Ureter (tissue), 1 donor: ENCODE measurements around the gene CPEB3. TPM values are rescaled to one million over a fixed set of nuclear protein-coding genes. Genes with fewer than 3 reads are reported as not detected.
"Not testable (repeated sequence)": the region's sequence is repeated elsewhere in the genome, so short reads cannot be mapped to it uniquely, and the experiment has no call there.

Experiments used
- DNase-seq: peaks from one replicate; pipeline ENCODE4 v3.0.0-alpha.2; 2020; ENCODE audit warnings: low spot score
- total RNA-seq: library from RNA; stranded (reverse); gene quantifications from one replicate; pipeline ENCODE4 v1.2.4, GENCODE V29; 2023
- donor health status: DM: yes; HTN: yes; CAD: no.

Gene CPEB3
- total RNA-seq, result 6.0 TPM

DNA sequence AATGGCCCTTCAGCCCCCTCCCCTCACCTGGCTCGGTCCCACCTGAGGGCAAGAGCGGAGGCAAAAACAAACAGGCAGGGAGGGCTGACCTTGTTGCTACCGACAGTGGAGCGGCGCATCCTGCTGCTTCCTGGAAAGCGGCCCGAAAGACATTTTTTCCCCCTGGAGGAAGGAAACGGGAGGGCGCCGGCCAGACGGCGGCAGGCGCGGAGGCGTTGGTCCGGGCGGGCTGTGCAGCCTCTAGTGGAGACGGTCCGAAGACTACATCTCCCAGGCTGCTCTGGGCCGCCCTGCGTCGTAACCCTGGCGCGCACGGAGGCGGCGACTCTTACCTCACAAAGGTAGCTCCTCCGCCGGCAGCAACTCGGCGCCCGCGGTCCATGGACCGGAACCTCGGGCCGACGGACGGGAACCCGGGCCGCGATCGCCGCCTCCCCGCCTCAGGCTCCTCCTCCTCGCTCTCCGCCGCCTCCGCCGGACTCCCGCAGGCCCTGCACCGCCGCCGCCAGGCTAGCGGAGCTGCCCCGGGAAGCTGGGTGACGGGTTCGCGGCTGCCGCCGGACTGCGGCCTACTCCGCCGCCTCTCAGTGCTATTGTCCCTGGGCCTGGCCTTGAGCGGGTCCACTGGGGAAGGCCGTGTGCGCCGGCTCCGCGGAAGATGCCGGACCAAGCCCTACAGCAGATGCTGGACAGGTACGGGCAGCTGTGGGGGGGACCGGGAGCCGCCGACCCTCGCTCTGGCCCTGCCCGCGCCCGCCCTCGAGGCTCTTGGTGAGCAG, at the start of gene CPEB3, which contains the start of gene MARCHF5:
Gene CPEB3 (minus strand): TSS at position 242 of the 779 bp plus-strand sequence. CDS start 50,728 bp downstream, outside the sequence.
Gene MARCHF5 (plus strand): TSS at position 331 of the 779 bp plus-strand sequence. CDS start 328 bp downstream, at position 659.
- DNase-seq, result peak; percentile 97

DNA sequence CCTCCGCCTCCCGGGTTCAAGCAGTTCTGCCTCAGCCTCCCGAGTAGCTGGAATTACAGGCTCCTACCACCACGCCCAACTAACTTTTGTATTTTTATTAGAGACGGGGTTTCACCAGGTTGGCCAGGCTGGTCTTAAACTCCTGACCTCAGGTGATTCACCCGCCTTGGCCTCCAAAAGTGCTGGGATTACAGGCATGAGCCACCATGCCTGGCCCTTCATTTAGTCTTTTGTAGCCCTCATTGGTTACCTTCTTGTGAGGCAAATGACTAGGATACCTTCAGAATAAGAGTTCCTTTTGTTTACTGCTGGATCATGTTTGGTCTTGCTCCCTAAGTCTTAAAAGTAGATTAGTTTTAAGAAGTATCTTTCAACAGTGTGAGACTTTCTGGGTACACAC, 39.0 kb upstream of the CPEB3 start:
- DNase-seq, result not testable (repeated sequence)

DNA sequence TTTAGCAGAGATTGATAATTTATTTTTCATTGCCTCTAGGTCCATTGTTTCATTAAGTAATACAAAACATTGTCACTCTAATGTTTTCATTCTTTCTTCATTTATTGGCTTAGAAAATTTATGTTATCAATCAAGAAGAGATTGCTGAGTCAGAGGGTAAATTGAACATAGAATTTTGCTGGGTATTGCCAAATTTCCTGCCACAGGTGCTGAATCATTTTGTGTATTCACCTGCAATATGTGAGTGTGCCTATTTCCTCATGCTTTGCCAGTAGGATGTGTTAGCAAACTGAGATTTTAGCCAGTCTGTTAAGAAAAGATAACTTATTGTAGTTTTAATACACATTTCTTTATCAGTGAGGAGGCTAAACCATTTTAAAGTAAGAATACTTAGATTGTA, 38.1 kb upstream of the CPEB3 start:
- DNase-seq, result no peak

DNA sequence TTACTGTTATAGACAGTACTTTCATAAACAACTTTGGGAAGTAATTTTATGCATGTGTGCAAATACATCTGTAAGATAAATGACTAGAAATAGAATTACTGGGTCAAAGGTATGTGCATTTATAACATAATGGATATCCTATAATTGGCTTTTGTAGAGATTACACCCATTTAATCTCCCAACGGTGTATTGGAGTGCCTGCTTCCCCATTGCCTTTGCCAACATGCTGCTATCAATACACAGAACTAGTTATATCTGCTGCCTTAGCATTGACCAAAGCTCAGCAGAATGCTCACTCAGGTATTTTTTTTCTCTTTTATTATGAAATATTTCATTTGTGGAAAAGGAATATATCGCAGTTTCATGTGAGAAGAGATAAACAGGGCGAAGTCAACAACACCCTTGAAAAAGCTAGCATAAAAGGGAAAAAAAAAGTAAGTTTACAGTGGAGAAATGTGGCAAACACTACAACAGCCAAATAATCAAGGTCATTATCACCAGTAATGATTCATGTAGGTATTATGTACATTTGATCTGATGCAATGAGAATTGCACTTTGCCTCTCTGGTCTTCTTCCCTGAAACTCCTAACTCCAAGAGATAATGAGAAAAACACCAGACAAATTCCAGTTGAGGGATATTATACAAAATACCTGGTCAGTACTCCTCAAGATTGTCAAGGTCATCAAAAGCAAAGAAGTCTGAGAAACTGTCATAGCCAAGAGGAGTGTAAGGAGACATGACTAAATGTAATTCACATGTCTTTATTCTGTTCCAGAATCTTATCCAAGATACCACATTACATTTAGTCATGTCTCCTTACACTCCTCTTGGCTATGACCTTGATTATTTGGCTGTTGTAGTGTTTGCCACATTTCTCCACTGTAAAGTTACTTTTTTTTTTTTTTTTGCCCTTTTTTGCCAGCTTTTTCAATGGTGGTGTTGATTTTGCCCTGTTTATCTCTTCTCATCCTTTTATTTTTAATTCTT, 36.9 kb upstream of the CPEB3 start:
- DNase-seq, result no peak

DNA sequence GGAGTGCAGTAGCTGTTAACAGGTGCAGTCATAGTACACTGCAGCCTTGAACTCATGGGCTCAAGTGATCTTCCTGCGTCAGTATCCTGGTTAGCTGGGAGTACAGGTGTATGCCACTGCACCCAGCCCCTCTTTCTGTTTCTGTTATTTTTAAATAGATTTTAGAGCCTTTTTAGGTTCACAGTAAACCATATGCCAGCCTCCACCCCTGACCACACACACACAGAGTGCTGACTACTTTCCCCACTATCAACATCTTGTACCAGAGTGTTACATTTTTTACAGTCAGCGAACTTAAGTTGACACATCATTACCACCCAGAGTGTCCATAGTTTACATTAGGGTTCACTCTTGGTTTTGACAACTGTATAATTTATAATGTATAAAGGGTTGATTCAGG, 32.2 kb upstream of the CPEB3 start:
- no peak for DNase-seq

DNA sequence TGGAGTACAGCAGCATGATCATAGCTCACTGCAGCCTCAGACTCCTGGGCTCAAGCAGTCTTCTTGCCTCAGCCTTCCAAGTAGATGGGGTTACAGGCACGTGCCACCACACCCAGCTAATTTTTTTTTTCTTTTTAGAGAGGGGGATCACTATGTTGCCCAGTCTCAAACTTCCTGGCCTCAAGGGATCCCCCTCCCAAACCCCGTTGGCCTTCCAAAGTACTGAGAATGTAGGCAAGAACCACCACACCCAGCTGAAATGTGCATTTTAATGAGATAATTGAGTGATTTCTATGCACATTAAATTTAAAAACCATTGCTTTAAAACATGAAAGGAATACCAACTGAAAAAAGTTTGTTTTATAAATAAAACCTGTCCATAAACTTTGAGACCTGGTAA, 25.7 kb upstream of the CPEB3 start:
- DNase-seq, result no peak

DNA sequence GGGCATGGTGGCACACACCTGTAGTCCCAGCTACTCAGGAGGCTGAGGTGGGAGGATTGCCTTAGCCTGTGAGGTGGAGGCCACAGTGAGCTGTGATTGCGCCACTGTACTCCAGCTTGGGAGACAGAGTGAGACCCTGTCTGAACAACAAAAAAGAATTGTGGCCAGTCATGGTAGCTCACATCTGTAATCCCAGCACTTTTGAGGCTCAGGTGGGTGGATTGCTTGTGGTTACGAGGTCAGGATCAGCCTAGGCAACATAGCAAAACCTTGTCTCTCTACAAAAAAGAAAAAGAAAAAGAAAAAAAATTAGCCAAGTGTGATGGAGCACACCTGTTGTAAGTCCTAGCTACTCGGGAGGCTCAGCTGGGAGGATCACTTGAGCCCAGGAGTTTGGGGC, 22.9 kb upstream of the CPEB3 start:
- no peak for DNase-seq

DNA sequence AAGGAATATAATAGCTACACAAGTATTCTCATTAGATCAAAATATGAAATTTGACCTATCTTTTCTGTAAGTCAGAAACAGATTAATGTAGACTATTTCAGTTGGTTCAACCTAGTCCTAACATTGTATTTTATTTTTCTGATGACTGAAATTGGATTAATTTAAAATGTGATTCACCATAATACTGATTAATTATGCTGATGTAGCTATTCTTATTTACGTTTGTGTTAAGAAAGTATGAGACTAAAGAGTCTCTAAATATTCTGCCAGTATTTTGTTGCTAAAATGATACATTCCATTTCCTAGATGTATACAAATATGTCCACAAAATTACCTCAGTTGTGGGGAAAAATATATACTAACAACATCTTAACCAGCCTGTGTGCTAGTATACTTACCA, 18.4 kb upstream of the CPEB3 start:
- DNase-seq, result no peak

DNA sequence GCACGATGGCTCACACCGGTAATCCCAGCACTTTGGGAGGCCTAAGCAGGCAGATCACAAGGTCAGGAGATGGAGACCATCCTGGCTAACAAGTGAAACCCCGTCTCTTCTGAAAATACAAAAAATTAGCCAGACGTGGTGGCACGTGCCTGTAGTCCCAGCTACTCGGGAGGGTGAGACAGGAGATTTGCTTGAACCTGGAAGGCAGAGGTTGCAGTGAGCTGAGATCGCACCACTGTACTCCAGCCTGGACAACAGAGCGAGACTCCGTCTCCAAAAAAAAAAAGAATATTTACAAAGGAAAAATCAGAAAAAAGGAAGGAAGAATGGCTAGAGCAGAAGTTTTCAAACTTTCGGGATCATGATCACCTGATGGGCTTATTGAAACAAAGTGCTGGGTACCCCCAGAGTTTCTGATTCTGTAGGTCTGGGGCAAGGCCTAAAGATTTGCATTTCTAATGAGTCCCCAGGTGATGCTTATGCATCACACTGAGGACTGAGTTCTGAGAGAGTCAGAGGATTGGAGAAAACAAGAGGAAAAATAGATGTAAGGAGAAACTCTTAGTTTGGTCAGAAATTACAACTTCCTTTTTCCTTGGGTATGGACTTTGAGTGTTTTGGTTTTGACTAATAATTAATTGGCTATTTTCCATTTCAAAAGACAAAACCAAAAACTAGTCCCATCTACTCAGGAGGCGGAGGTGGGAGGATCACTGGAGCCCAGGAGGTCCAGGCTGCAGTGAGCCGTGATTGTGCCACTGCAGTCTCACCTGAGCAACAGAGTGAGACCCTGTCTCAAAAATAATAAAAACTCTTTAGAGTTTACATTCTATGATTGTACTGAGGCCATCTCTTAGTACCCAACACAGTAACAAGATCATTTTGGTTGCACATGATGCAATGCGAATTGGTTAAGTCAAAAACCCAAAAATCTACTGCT, 14.5 kb upstream of the CPEB3 start:
- DNase-seq, result no peak

DNA sequence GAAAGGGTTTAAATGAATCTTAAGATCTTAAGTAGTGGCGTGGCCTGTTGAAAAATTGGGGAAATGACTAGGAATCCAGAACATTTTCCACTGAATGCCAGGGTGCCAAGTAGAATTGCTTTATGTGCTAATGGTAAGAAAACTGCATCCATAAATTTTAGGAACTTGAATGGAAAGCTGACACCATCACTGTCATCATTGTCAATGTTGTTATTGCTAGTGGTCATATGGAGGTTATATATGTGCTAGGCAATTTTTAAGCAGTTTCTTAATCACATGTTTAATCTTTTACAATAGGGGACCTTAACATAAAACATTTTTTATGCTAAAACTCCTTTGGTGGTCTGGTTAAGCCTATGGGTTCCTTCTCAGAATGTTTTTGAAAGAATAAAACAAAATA, 13.2 kb upstream of the CPEB3 start:
- DNase-seq, result no peak

DNA sequence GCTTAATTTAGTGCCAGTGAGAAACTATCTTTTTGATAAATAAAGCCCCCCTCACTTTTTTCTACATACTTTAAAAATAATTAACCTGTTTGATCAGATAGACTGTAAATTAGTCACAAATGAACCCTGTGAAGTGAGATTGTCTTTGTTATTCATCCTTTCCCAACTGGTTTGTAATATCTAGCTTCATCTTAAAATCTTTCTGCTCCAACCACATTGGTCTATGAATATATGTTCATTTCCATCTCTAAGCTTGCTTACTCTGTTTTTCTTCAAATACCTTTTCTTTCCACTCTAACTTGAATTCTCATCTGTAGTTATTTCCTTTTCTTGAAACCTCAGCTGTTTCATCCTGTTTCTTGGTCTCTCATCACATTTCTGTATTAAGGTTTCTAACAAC, 12.2 kb upstream of the CPEB3 start:
- DNase-seq, result no peak

DNA sequence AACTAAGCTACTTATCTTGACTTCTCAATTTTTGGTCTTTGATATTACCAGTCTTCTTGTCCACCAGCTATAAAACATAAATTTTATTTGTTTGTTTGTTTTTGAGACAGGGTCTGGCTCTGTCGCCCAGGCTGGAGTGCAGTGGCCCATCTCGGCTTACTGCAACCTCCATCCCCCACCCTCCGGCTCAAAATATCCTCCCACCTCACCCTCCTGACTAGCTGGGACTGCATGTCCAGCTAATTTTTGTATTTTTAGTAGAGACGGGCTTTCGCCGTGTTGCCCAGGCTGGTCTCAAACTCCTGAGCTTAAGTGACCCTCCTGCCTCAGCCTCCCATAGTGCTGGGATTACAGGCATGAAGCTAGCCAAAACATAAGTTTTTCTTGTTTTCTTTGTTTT, 7.6 kb upstream of the CPEB3 start:
- no peak for DNase-seq

DNA sequence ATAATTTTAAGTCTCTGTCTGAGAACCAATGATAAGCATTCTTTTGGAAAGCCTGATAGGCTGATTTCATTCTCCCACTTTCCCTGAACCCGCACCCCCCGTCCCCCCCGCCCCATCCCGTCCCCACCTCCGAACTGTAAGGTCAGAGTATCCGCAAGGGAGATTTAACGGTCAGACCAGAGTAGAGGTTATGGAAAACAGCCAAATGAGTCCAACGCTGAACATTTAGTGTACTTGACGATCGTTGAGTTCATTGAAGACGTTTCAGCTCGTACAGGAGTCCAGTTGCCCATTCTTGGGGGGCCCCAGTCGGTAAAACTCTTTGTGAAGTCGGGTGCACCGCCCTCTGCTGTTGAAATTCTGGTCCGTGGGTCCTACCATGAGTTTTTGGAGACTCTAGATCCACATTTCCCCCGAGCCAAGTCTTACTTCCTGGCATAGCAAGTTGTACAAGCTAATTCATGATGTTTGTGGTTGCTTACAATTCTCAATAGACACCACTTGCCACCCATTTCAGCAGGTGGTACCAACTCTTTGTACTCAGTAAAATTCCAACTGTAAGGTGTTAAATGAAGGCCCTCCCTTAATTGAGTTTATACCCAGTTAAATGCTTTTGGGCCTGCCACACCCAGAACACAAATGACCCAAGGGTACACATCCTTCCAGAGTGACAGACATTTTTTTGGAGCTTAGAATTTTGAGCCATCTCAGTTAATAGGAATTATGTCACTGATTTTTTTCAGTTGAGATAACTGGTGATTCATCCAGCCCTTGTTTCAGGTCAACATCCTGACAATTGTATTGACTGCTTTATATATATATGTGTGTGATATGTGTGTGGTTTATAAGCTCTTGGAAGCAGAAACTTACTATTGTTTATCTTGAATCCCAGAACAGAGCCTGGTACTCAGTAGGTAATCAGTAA, 1.3 kb upstream of the CPEB3 start:
- peak; percentile 54 for DNase-seq

DNA sequence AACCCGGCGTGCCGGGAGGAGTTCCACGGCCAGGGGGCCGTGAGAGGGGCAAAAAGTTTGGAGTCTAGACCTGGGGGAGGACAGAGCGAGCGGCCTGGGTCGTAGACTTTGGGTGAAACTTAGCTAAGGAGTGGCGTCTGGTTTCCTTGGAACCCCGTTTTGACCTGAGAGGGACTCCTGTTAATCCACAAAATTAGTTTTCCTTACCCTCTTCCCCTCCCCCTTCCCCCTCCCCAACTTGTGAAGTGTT, 663 bp upstream of the CPEB3 start:
- DNase-seq, result no peak

DNA sequence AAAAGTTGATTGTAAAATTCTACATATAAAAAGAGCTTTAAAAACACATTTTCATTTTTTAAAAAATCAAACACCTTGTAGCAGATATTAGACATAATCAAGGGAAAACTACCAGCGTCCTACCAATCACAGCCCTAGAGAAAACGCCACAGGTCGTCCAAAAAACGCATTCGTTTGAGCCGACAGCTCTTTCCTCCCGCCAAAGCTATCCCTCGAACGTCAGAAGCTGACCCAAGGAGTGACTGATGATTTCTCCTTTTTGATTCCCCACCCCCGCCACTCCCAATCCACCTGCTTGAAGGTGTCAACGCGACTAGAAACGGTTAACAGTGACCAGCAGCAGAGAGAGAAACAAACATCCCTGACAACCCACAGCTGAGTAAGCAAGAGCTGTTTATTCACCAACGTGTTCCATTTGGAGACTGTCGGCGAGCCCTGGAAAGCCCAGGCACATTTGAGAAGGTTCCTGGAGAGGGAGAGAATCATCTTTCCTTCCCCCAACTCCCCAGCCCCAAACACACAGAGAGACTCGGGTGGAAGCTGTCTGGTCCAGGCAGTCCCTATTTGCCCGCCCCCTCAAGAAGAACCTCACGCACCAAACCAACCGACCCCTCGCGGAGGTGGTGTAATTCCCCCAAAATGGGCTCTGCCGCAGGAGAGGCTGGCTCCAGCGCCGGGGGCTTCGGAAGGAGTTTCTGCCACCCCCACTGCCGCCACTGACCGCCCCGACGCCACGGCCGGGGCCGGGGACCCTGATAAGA, 622 bp downstream of the CPEB3 start:
- peak; percentile 52 for DNase-seq

DNA sequence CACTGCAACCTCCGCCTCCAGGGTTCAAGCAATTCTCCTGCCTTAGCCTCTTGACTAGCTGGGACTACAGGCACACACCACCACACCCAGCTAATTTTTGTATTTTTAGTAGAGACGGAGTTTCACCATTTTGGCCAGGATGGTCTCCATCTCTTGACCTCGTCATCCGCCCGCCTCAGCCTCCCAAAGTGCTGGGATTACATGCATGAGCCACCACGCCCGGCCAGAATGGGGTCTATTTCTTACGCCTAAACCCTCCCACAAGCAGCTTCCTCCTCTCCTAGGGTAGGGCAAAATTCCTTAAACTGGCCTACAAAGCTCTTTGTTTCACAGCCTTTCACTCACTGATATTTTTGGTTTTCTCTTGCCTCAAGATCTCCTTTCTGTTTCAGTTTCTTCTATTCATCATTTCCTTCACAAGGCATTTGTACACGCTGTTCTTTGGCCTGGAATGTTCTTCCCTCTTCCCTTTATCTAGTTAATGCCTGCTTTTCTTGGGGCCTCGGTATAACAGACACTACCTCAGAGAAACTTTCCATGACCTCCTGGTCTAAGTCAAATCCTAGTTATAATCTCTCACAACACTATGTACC, 6.7 kb downstream of the CPEB3 start:
- no peak for DNase-seq

DNA sequence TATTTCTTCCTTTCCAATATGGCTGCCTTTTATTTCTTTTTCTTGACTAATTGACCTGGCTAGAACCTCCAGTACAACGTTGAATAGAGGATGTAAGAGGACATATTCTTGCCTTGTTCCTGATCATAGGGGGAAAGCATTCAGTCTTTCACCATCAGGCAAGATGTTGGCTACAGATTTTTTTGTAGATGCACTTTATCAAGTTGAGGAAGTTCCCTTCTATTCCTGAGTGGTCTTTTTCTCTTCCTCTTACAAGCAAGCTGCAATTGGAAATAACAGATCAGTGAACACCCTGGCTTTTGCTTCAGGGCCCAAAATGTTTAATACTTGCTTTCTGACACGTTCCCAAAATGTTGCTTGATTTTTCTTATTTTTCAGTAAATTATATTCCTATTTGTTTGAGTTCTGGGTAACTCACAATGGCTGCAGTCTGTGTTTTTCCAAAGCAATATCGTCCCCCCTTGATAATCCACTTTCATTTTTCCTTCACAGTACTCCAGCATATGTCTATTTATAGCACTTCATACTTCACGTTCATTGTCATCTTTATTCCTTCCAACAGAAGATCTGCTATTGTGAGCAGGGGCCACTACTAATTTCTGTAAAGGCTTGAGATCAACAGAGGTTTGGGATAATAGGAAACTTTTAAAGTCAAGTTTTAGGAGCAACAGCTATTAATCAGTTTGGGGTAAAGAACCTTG, 11.7 kb downstream of the CPEB3 start:
- DNase-seq, result no peak

DNA sequence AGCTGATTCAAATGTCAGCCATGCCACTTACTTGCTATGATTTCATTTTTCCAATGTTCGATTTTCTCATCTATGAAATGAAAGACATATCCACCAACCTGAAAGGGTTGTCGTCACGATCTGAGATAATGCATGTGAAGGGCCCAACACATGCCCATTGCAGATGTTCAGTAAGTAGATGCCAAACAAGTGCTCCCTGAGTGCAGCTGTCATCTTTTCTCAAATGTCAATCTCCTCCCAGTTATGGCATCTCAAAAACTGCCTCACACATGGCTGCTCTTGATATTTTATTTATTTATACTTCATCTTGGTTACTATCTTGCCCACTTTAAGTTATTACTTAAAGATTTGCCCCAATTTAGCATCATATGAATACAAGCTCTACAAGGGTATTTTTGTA, 16.8 kb downstream of the CPEB3 start:
- DNase-seq, result no peak

DNA sequence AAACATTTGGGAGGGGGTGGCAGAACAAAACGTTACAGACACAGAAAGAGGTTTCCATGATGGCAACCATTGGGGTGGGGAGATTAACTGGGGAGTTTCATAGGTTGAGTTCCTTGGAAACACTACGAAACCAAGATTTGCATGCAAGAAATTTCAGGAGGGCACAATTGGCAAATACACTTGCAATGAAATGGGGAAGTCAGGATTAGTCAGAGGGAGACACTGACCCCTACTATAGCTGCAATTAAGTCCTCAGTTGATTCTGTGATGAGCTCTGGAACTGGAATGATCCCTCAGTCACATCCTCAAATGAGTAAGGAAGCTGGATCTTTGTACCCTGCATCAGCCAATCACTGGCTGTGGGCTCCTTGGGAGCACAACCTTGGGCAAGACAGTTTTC, 22.1 kb downstream of the CPEB3 start:
- no peak for DNase-seq
